Fibroblast of lung (primary cell): ENCODE data around the gene PIP4K2B.

Experiments used
- EZH2 ChIP-seq: IDR thresholded peaks from 2 replicates; pipeline ENCODE4 v1.5.1; 2012; ENCODE audit warnings: low read length, control low read depth, mild to moderate bottlenecking; ENCODE audit errors: missing control alignments
- TF ChIP-seq, protein P1 (sequence below), 2 donors: IDR thresholded peaks in 1 of 2; conservative IDR thresholded peaks in 1 of 2; 1 replicate in 1 of 2; 2 replicates in 1 of 2; pipeline ENCODE4 v1.5.1; 2011 to 2012; ENCODE audit warnings: low read length in 2 of 2, control low read depth in 1 of 2, inconsistent platforms in 1 of 2, low read depth in 1 of 2, mild to moderate bottlenecking in 1 of 2

DNA sequence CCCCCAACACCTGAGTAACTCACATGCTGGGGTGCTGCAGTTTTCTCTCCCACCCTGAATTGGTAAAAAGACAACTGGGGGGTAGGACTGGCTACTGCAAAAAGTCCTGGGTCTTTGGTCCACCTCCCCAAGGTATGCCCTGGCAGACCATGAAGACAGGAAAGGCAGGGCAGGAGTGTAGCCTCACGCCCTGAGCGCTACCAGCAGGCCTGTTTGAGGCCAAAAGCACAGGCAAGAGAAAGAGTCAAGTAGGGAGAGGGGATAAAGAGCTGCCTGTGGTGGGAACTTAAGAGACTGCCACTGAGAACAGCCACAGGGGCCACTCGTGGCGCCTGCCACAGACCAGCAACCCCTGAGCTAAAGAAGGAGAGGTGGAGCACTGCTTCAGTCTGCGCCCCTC is 33.0 kb downstream of the PIP4K2B start:
- TF ChIP-seq, protein P1, sequence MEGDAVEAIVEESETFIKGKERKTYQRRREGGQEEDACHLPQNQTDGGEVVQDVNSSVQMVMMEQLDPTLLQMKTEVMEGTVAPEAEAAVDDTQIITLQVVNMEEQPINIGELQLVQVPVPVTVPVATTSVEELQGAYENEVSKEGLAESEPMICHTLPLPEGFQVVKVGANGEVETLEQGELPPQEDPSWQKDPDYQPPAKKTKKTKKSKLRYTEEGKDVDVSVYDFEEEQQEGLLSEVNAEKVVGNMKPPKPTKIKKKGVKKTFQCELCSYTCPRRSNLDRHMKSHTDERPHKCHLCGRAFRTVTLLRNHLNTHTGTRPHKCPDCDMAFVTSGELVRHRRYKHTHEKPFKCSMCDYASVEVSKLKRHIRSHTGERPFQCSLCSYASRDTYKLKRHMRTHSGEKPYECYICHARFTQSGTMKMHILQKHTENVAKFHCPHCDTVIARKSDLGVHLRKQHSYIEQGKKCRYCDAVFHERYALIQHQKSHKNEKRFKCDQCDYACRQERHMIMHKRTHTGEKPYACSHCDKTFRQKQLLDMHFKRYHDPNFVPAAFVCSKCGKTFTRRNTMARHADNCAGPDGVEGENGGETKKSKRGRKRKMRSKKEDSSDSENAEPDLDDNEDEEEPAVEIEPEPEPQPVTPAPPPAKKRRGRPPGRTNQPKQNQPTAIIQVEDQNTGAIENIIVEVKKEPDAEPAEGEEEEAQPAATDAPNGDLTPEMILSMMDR (conservative IDR thresholded peaks at IDR 0.05 in 1 of 2, IDR thresholded peaks at IDR 0.05 in 1 of 2; ENCODE audit: low read depth in 1 of 2, low read length in 2 of 2) = no peak
- no peak for TF ChIP-seq EZH2
